Cerebellar nuclear complex (tissue), 1 donor: ENCODE data around the gene MAGEF1.

ENCODE experiments used
- DNase-seq, 2 experiments: peaks; one replicate each; lab custom pipeline; 2025; lab: John Stamatoyannopoulos, UW

MAGEF1 gene

DNA sequence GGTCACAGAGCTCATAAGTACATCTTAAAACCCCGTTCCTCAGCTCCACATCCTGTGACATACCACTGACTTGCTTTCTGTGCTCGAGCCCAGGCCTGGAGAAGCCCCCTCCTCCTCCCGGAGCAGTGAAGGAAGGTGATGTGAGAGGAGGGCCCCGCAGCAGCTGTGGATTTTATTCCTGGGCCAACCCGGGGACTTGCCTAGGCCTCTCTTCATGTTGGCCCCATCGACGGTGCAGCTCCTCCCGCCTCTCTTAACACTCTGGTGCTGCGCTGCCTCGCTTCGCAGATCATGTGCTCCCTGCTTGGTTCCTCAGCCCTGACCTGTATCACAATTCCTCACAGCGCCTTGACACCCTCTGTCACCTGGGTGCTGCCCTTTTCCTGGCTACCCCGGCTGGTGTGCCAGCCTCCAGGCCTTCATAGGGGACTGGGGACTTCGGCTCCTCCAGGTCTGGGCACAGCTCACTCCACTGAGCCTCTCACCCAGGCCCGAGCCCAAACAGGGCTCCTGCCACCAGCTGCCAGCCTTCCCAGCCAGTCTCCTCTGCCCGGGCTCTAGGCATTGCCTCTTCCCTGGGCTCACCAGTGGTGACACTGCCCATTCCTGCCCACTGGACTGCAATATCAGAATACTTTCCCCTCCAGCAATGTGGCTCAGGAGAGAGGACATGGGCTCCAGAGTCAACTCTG, 21.5 kb downstream of the MAGEF1 start:
- DNase-seq = no peak

DNA sequence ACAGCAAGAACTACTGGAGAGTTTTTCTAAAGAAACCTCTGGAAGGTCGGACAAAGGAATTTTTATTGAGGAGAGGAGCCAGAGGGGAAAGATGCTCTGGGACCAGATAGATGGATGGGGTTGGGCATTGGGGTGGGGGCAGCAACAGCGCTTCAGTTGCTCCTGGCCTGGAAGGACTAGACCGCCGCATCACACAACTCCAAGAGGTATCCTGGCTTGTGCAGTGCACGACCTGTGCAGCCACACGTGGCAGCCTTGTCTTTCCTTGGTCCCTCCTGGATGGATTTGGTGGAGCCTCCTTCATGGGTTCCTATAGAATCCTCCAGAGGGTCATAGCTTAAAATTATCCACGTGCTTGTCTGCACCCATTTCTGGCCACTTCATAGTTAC, 23.0 kb downstream of the MAGEF1 start:
- DNase-seq = no peak

DNA sequence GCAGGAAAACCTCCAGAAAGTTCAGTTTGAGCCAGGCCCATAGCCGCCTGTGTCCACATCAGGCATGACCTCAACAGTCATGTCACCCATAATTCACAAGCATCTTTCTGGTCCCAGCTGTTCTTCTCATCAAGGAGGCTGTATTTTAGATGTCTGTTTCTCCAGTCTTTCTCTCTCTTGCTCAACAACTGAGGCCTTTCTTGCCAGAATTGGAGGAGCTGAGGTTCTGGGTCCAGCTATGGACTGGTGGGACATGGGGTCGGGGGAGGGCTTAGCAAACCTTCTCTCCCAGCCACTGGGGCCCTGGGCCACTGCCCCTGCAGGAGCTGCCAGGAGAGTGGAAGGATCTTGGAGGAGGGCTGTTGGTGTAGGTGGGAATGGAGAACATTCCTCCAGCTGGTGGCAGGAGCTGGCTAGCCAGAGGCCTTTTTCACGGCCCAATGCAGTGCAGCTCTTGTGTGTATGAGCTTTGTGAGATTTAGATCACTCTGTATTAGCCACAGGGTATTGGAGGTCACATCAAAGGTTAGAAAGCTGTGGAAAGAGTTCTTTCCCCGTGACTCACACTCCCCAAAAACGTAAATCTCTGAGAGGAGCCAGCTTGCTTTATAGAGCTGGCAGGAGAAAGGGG, 23.5 kb downstream of the MAGEF1 start:
- DNase-seq = no peak

DNA sequence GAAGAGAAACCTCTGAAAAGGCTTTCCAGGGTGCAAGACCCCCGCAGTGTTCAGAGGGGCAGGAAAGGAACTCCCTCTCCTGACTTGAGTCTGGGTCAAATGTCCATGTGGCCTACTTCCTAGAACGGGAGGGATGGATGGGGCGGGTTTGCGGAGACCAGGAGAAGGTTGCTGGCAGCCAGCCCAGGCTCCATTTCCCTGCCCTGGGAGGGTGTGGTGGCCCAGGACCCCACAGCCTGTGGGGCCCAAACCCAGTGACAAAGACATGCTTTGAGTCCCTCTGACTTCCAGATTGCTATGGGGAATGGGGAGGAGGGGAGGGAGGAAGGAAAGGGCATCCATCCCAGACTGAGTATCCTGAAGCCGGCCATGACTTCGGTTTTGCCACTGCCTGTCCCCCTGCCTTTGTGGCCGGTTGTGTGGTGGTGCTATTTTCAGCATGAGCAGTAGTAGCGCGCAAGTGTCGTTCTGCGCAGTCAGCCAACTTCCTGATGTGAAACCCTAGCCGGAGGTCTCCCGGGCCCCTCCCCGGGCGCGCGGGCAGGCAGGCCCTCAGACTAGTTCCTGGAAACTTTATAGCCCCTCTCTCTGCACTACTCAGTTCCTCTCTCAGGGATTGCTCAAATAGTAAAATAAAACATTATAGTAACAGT, 24.4 kb downstream of the MAGEF1 start:
- no peak for DNase-seq

DNA sequence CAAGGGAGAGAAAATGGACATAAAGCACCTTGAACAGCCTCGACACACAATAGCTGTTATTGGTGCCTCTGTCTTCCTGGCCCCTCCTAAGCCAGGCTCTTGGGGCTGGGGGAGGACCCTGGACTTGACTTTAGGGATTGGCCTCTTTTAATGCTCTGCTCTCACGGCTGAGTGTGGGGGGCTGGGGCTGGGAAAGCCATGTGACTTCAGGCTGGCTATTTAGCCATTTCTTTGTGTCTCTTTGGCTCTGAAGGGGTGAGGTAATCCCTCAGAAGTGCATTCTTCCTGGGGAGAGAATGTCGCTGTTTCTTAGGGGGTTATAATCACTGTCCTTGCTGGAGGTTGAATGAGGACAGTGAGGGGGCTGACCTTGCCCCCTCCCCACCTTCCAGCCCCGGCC, 26.2 kb downstream of the MAGEF1 start:
- DNase-seq = no peak

DNA sequence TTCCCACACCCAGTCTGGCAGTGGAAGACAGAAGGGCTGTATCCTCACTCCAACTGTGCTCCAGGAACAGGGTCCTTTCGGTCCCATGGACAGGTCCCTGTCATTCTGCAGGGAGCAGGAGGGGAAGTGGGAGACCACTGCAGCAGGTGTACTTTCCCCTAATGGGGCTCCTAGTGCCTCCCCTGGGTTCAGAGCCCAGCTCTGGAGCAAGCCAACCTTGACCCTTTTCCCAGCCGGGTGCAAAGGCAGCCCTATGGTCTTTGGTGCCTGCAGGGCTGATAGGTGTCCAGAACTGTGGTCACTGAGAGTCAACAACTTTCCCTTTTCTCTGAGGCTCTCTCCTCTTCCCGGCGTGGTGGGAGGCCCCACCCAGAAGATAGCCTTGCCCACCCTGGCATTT, 26.8 kb downstream of the MAGEF1 start:
- DNase-seq = no peak

DNA sequence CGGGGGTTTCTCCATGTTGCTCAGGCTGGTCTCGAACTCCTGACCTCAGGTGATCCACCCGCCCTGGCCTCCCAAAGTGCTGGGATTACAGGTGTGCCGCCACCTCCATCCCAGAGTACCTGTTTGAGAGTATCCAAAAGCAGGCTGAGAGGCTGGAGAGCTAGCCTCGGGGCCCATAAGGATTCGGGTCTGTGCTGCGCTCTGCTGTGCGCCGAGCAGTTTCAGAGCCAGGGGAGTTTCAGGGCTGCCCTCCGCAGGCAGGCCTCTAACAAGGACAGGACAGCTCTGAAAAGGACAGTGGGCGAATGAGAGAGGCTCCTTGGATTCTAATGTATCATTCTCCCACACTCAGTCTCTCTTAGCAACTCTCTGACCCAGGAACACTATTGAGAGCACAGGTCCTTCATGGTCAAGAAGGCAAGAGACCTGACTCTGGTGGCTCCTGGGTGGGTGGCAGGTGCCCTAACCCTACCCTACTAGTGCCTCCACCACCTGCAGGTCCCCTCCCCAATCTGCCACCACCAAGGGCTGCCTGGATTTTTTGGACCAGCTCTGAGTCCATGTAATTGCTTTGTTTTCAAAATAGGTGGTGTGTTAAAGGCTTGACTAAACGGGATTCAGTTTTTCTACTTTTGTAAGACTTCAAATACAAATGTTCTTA, 27.8 kb downstream of the MAGEF1 start:
- no peak for DNase-seq

DNA sequence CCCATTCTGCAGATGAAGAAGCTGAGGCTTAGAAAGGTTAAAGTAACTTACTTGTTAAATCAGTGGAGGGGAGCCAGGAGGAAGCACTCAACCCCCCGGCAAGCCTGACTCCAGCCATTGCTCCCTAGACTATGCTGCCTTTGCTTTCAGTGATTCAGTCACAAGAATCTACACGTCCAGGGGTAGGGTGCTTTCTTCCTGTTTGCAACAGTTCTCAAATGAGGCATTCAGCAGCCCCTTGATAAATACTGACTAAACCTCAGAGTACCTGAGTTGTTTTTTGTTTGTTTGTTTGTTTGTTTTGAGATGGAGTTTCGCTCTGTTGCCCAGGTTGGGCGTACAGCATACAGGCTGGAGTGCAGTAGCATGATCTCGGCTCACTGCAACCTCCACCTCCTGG, 28.6 kb downstream of the MAGEF1 start:
- no peak for DNase-seq

DNA sequence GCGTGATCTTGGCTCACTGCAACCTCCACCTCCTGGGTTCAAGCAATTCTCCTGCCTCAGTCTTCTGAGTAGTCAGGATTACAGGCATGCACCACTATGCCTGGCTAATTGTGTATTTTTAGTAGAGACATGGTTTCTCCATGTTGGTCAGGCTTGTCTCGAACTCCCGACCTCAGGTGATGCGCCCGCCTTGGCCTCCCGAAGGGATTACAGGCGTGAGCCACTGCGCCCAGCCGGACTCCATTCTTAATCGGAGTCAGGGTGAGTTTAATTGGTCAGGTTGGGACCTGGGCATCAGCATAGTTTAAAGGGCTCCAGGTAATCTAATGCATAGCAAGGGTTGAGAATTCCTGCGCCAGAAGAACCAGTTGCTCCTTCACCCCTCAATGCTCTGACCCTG, 29.2 kb downstream of the MAGEF1 start:
- no peak for DNase-seq

DNA sequence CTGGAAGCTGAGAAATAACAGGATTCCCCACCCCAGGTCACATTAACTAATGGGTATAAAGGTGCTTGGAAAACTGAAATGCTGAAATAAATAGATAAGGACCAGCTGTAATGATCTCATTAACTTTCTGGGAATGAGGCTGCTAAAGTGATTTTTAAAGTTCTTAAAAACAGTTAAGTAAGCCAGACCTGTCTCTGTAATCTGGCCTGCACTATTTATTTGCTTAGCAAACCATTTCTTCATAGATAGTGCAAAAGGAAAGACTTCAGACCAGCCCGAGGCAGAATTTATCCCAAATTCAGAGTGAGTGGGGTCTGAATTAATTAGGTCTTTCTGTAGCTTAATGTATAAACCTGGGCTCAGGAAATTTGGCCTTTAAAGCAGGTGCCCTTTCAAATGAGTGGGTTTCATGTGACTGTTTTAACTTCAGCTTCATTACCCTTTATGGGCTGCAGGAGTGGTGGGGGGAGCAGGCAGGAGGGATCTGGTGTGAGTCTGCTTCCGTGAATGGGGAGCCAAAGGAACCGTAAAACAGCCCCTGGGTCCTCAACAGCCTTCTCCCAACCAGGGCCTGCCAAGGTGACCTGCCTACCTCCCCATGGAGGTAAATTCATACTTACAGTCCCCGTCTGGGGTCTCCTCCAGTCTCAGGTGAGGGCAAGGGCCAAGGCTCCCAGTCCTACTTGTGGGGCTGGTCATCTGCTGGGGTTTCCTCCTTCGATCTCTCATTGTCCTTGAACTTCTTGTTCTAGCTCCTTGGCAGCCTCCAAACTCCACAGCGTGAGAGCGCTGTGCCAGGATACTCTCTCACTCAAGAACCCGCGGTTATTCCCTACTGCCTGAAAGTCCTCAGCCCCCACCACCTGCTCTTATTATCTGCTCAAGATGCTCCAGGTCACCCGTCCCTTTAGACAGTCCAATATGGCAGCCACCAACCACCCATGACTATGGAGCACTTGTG, 31.2 kb downstream of the MAGEF1 start:
- no peak for DNase-seq

DNA sequence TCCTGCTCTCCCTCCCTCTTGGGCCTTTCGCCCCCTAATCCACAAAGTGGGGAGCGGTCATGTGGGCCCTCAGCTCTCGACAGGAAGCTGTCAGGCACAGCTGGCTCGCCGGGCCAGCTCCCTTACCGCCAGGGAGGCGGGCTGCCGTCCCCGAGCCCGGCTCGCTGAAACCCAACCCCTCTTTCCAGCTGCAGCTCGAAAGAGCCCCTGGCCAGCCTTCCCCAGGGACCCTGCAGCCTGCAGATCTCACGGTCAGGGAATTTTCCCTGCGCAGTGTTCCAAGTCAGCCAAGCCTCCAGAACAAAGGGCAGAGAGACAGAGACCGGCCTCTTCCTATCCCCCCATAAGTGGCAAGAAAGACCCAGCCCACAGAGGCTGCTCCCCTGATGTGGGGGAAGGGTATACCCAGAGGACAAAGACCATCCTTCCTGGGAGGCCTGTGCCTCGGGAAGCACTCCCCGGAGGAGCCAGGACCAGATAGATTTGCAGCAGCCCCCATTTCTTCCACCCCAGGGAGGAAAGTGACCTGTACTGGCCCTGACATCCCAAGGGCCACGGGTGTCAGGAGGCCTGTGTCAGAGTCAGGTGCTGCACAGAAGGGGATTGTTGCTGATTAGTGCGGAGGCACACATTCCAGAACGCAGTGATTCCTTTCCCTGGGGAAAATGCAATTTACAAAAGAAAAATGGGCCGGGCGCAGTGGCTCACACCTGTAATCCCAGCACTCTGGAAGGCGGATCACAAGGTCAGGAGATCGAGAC, 32.6 kb downstream of the MAGEF1 start:
- no peak for DNase-seq

DNA sequence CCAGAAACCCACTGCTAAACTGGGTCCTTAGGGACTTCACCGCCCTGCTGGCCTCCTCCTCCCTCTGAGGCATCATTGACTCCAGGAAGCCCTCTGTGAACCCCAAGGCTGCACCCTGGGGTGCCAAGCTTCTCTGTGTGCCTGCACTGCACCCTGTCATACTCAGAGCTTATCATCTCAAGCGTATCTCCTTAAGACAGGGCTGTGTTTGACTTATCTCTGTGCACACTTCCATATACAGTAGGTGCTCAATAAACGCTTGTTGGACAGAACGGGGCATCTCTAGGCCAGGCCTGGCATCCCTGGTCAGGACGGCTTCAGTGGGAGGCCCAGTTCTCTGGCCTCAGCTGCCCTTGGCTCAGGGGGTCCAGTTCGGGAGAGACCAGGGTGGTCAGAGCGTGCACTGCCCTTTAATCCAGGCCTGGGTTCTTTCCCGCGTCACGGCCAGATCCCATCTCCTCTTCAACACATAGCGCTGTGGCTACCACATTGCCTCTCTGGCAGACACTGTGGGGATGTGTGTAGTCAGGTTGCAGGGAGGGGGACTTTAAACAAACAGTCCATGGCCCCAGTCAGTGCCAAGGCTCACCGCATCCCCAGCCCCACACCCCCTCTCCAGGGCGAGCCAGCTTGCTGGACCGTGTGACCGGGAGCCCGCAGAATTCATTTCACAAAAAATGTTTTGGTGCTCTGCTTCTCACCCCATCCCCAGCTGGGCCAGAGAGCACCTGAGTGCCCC, 33.4 kb downstream of the MAGEF1 start:
- no peak for DNase-seq

DNA sequence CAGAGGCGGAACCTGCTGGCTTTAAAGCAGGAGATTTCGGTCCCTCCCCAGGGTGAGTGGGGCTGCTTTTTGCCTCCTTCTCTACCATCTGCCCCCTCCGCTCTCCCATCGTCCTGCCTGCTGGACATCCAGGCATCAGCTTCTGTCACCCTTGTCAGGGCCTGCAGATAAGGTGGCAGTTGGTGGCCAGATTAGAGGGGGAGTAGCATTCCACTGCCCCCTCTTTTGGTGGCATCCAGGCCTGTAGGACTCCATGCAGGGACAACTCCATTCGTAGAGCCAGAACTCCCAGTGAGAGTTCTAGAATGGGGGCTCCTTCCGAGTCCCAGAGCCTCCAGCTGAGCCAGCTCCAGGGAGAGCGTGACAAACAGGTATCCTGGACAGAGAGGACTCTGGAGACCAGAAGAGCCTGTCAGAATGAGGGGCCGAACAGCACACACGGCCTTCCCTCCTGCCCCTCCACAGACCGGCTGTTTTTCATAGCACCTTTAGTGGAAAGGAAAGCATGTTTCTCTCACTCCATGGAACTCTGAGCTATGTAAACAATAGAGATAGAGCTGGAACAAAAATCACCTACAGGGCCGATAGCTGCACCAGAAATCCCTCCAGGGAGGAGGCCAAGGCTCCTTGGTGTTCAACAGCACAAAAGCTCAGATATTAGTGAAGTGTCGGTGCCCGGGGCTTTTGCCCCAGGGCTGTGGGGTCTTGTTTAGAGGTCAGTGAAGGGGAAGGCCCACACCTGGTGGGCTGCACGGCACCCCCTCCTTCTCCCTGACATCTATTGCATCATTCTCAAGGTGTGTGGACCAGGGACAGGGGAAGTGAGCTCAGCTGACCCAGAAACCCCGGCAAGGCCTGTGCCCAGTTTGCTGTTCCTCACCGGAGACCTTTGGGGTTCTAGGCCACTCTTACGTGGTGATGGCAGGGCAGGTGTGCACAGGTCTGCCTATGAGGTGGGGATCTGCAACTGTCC, 34.2 kb downstream of the MAGEF1 start:
- no peak for DNase-seq

DNA sequence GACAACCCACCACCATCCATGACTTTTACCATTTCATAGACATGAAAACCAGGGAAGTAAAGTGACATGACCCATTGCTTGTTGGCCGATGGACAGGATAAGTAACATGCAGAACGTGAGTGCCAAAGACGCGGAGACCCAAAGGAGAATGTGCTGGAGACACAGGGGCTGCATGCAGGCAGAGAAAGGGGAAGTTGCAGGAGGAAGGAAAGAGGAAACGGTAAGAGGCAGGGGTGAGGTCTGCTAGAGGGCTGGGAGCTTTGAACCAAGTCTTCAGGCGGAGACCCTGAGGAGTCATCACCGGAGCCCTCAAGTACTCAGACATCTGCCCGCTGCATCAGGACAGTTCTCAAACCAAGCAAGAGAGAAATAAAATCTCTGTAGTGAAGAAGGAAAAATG, 34.9 kb downstream of the MAGEF1 start:
- no peak for DNase-seq

DNA sequence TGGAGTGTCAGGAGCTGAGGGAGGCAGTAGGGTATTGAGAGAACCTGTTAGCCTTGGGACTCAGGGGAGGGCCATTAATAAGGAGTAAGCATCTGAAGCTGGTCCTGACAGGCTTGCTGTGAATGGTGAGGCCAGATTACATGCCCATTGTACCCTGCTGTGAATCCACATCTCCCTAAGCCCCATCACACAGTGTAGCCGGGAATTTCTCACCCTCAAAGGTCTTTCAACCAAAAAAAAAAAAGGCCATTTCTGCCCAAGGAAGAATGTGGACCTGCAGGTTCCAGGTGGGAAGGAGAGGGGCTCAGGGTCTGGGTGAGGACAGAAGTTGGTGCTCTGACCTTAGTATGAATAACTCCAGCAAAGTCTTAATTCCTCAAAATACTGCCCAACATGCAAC, 37.2 kb downstream of the MAGEF1 start:
- no peak for DNase-seq

DNA sequence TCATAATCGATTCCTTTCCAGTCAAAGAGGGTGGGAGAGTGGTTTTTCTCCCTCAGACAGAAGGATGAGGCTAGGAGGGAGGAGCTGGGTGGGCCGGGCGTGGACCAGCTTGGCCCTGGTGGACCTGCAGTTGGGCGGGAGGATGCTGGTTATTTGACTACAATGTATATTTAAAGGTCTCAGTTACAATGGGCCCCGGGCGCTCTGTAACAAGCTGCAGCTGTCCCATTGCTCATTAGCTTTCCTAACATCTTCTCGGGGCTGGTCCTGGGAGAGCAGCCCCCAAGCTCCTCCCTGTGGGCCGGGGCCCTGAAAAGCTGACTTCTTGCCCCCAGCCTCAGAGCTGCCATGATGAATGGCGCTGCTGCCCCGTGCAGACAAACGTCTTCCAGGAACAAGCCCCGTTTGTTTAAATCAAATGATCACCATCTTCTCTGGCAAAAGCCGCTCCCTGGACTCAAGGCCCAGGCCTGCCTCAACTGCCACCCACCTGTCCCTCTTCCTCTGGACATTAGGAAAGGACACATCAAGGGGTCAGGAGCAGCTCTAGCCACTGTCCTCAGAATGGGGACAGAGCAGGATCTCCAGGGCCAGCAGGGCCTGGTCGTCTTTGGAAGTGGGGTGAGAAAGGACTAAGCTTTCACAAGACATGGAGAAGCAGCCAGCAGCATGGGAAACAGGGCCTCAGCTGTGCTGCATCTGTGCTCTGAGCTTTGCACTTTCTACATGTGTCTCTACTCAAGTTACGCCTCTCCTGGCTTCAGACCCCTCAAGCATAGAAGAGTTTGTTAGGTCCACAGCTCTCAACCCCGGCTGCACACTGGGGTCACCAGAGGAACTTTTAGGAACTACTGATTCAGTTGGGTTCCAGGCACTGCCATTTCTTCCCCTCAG, 38.6 kb downstream of the MAGEF1 start:
- DNase-seq = no peak

DNA sequence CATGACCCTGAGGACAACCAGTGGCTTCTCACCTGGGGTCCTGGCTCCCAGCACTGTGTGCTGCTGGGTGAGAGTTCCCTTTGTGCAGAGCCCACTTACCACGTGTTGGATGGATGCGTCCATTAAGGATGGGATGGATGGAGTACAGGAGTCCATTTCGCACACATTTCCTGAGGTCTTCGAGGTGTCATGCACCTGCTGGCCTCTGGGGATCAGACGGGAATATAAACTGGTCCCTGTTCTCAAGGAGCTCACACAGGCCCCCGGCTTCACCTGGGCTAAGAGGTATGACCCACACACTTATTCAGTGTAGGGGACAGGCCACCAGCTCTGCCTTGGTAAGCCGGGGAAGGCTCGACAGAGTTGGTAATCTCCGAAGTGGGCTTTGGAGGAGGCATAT, 39.5 kb downstream of the MAGEF1 start:
- no peak for DNase-seq

DNA sequence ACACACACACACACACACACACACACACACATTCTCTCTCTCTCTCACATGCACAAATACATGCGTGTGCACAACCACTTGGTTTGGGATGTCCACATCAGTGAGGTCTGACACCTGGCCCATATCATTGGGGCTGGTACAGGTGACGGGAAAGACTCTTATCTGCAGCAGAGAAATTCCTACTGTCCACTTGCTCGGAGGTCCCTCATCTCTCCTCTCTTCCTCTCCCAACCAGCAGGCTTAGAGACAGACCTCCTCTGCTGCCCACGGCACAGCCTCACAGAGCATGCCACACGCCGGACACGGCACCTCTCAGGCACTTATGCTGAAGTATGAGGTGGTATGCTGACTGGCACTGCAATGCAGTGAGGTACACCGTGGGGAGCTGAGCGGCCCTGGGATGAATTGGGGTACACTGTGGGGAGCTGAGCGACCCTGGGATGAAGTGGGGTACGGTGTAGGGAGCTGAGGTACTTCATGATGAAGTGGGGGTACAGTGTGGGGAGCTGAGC, 41.7 kb downstream of the MAGEF1 start:
- DNase-seq = no peak
